ENCODE data around the gene TEX261.

GRCh38 chr2:70984228-70984575, 10.5 kb downstream of the TEX261 start:
- TF ChIP-seq, protein P1, sequence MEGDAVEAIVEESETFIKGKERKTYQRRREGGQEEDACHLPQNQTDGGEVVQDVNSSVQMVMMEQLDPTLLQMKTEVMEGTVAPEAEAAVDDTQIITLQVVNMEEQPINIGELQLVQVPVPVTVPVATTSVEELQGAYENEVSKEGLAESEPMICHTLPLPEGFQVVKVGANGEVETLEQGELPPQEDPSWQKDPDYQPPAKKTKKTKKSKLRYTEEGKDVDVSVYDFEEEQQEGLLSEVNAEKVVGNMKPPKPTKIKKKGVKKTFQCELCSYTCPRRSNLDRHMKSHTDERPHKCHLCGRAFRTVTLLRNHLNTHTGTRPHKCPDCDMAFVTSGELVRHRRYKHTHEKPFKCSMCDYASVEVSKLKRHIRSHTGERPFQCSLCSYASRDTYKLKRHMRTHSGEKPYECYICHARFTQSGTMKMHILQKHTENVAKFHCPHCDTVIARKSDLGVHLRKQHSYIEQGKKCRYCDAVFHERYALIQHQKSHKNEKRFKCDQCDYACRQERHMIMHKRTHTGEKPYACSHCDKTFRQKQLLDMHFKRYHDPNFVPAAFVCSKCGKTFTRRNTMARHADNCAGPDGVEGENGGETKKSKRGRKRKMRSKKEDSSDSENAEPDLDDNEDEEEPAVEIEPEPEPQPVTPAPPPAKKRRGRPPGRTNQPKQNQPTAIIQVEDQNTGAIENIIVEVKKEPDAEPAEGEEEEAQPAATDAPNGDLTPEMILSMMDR (IDR thresholded peaks at IDR 0.05) = no peak
- no peak for TF ChIP-seq POLR2A (IDR thresholded peaks at IDR 0.05)

Data from adrenal gland (tissue), 5 donors.